HCT116 (cell line): ENCODE results near the gene ICAM1. TPM values are rescaled to one million over a fixed set of nuclear protein-coding genes. Genes with fewer than 3 reads are reported as not detected.

Source experiments
- ATAC-seq: fragments of 200-7000 bp; cut with Tn5 transposase; 2 replicates; pipeline ENCODE4 v1.9.1; 2020; ENCODE audit warnings: mild to moderate bottlenecking, moderate library complexity
- BruUV-seq: library from RNA; stranded (reverse); fragments of 400-500 nt; replicated peaks from 2 replicates; lab custom pipeline; 2021; lab: Mats Ljungman, UMichigan
- CTCF ChIA-PET: fragments of 300-600 bp; sonication (Branson Sonifier 250); formaldehyde crosslinking; loops from one replicate; lab custom pipeline; 2021; ENCODE audit warnings: antibody characterized with exemption; lab: Charles Lee
- POLR2A ChIA-PET: fragments of 300-600, 350-600 bp; sonication (Branson Sonifier 250); formaldehyde crosslinking; loops from one replicate; lab custom pipeline; 2021; ENCODE audit warnings: antibody characterized with exemption; lab: Charles Lee
- RAD21 ChIA-PET, 2 experiments: fragments of 300-600 bp; sonication (Branson Sonifier 250); formaldehyde crosslinking; loops; one replicate each; lab custom pipeline; 2023; ENCODE audit warnings: low total read pairs in 2 of 2; ENCODE audit not compliant: uncharacterized antibody in 2 of 2, unreplicated experiment in 2 of 2, low non-redundant PET in 1 of 2; lab: Charles Lee
- DNase-seq: peaks from one replicate; pipeline ENCODE4 v3.0.0-alpha.2; 2010; ENCODE audit warnings: low read depth, low spot score
- H2AFZ ChIP-seq: fragments of 200-600 bp; shearing (Covaris generic), sonication (generic); 2 replicates; pipeline ENCODE4 v1.6.1; 2017; ENCODE audit warnings: low read depth, mixed run types, mixed read lengths, antibody characterized with exemption, low read length; ENCODE audit not compliant: poor library complexity, severe bottlenecking
- H3K27ac ChIP-seq: 2 replicates; pipeline ENCODE4 v1.5.1; 2012; ENCODE audit warnings: low read depth, low read length
- H3K27me3 ChIP-seq: fragments of 200-600 bp; sonication (generic); 2 replicates; pipeline ENCODE4 v1.6.1; 2016; ENCODE audit warnings: mixed run types, low read length, mixed read lengths; ENCODE audit not compliant: insufficient read depth
- H3K36me3 ChIP-seq, 2 experiments: fragments of 200-500 bp in 1 of 2; fragments of 200-600 bp in 1 of 2; sonication (Bioruptor generic) in 1 of 2; sonication (generic) in 1 of 2; 2 replicates each; pipeline versions ENCODE4 v1.5.1 to v1.6.1; 2014 to 2016; ENCODE audit warnings: low read length in 2 of 2, inconsistent platforms in 1 of 2, mixed read lengths in 1 of 2, mixed run types in 1 of 2; ENCODE audit not compliant: insufficient read depth in 2 of 2, control insufficient read depth in 1 of 2
- H3K4me1 ChIP-seq, 2 experiments: fragments of 200-600 bp in 1 of 2; sonication (generic) in 1 of 2; 2 replicates each; pipeline versions ENCODE4 v1.5.1 to v1.6.1; 2012 to 2017; ENCODE audit warnings: low read length in 2 of 2, inconsistent platforms in 1 of 2, mild to moderate bottlenecking in 1 of 2, mixed read lengths in 1 of 2, mixed run types in 1 of 2, moderate library complexity in 1 of 2; ENCODE audit not compliant: insufficient read depth in 2 of 2, control insufficient read depth in 1 of 2
- H3K4me2 ChIP-seq: fragments of 200-600 bp; sonication (generic); 2 replicates; pipeline ENCODE4 v1.6.1; 2017; ENCODE audit warnings: mixed run types, low read length, mixed read lengths
- H3K4me3 ChIP-seq, 2 experiments: fragments of 200-600 bp in 1 of 2; sonication (generic) in 1 of 2; replicated peaks in 1 of 2; 2 replicates each; pipeline ENCODE4 v1.5.1; 2011 to 2016; ENCODE audit warnings: low read length in 2 of 2, control low read depth in 1 of 2, low read depth in 1 of 2, mild to moderate bottlenecking in 1 of 2, mixed read lengths in 1 of 2, mixed run types in 1 of 2
- H3K79me2 ChIP-seq: fragments of 200-600 bp; sonication (generic); 2 replicates; pipeline ENCODE4 v1.6.1; 2017; ENCODE audit warnings: mild to moderate bottlenecking, mixed run types, low read length, moderate library complexity, mixed read lengths; ENCODE audit not compliant: insufficient read depth
- H3K9ac ChIP-seq: fragments of 200-600 bp; sonication (generic); 2 replicates; pipeline ENCODE4 v1.6.1; 2016; ENCODE audit warnings: low read length, mixed read lengths
- H3K9me2 ChIP-seq: fragments of 200-600 bp; sonication (generic), shearing (Covaris generic); 2 replicates; pipeline ENCODE4 v1.6.1; 2017; ENCODE audit warnings: mixed run types, mild to moderate bottlenecking, moderate library complexity; ENCODE audit not compliant: insufficient read depth
- H3K9me3 ChIP-seq, 2 experiments: fragments of 200-500 bp in 1 of 2; fragments of 200-600 bp in 1 of 2; sonication (Bioruptor generic) in 1 of 2; sonication (generic) in 1 of 2; 2 replicates each; pipeline ENCODE4 v1.6.1; 2014 to 2017; ENCODE audit warnings: low read length in 2 of 2, mixed read lengths in 2 of 2, inconsistent platforms in 1 of 2, low read depth in 1 of 2, mild to moderate bottlenecking in 1 of 2, mixed run types in 1 of 2, moderate library complexity in 1 of 2; ENCODE audit not compliant: control insufficient read depth in 1 of 2, insufficient read depth in 1 of 2
- H4K20me1 ChIP-seq: fragments of 200-600 bp; sonication (generic), shearing (Covaris generic); 2 replicates; pipeline ENCODE4 v1.6.1; 2017; ENCODE audit warnings: mixed run types, mild to moderate bottlenecking, moderate library complexity; ENCODE audit not compliant: insufficient read depth
- CEBPB ChIP-seq: IDR thresholded peaks from 2 replicates; pipeline ENCODE4 v1.6.1; 2012; ENCODE audit warnings: low read depth
- EGR1 ChIP-seq: IDR thresholded peaks from 2 replicates; pipeline ENCODE4 v1.6.1; 2012; ENCODE audit warnings: low read depth
- ELF1 ChIP-seq: IDR thresholded peaks from 2 replicates; pipeline ENCODE4 v1.6.1; 2012; ENCODE audit warnings: low read depth, borderline replicate concordance
- EZH2 ChIP-seq: fragments of 200-600 bp; sonication (generic); IDR thresholded peaks from 2 replicates; pipeline ENCODE4 v1.6.1; 2017; ENCODE audit warnings: antibody characterized with exemption, mixed run types
- JUND ChIP-seq: IDR thresholded peaks from 2 replicates; pipeline ENCODE4 v1.6.1; 2012
- POLR2A ChIP-seq: IDR thresholded peaks from 2 replicates; pipeline ENCODE4 v1.7.0; 2011; ENCODE audit warnings: borderline replicate concordance; ENCODE audit not compliant: insufficient read depth, insufficient read length; ENCODE audit errors: extremely low read depth
- POLR2AphosphoS5 ChIP-seq: IDR thresholded peaks from 2 replicates; pipeline ENCODE4 v1.6.1; 2011; ENCODE audit warnings: mild to moderate bottlenecking, low read depth, low read length, moderate library complexity
- RAD21 ChIP-seq: IDR thresholded peaks from 2 replicates; pipeline ENCODE4 v1.6.1; 2012; ENCODE audit warnings: low read depth, mild to moderate bottlenecking
- SIN3A ChIP-seq: IDR thresholded peaks from 2 replicates; pipeline ENCODE4 v1.6.1; 2012; ENCODE audit warnings: low read depth
- SP1 ChIP-seq: IDR thresholded peaks from 2 replicates; pipeline ENCODE4 v1.6.1; 2012; ENCODE audit warnings: low read depth
- SRF ChIP-seq: IDR thresholded peaks from 2 replicates; pipeline ENCODE4 v1.6.1; 2012; ENCODE audit warnings: low read depth
- TCF7L2 ChIP-seq: IDR thresholded peaks from 2 replicates; pipeline ENCODE4 v1.7.0; 2011; ENCODE audit warnings: borderline replicate concordance, inconsistent platforms; ENCODE audit not compliant: insufficient read depth, insufficient read length; ENCODE audit errors: extremely low read depth
- YY1 ChIP-seq: IDR thresholded peaks from 2 replicates; pipeline ENCODE4 v1.6.1; 2011; ENCODE audit warnings: low read length, low read depth, moderate library complexity, mild to moderate bottlenecking; ENCODE audit not compliant: insufficient replicate concordance; ENCODE audit errors: extremely low read depth
- intact Hi-C: fragments of 100-400 bp; cut with micrococcal nuclease; formaldehyde crosslinking; loops from 2 replicates; pipeline ENCODE4 v1.10.0; 2022
- total RNA-seq: library from RNA; stranded (reverse); gene quantifications from one replicate; pipeline ENCODE4 v1.2.1, GENCODE V29; 2021; ENCODE audit not compliant: unreplicated experiment
- TF ChIP-seq, protein P1 (sequence below): IDR thresholded peaks from 2 replicates; pipeline ENCODE4 v1.6.1; 2012; ENCODE audit warnings: low read depth
- TF ChIP-seq, protein P2 (sequence below): IDR thresholded peaks from 2 replicates; pipeline ENCODE4 v1.6.1; 2011; ENCODE audit warnings: mild to moderate bottlenecking, low read length, moderate library complexity; ENCODE audit not compliant: insufficient replicate concordance; ENCODE audit errors: extremely low read depth
- TF ChIP-seq, protein P3 (sequence below), 3 experiments: fragments of 200-600 bp in 1 of 3; sonication (generic) in 1 of 3; IDR thresholded peaks in 2 of 3; conservative IDR thresholded peaks in 1 of 3; 2 replicates each; pipeline ENCODE4 v1.5.1; 2012 to 2017; ENCODE audit warnings: low read depth in 2 of 3, low read length in 2 of 3, antibody characterized with exemption in 1 of 3, borderline replicate concordance in 1 of 3, control low read depth in 1 of 3, mild to moderate bottlenecking in 1 of 3, mixed read lengths in 1 of 3, mixed run types in 1 of 3, moderate library complexity in 1 of 3; ENCODE audit not compliant: insufficient read depth in 1 of 3
- TF ChIP-seq, protein P4 (sequence below): IDR thresholded peaks from 2 replicates; pipeline ENCODE4 v1.6.1; 2012
- TF ChIP-seq, protein P5 (sequence below): IDR thresholded peaks from 2 replicates; pipeline ENCODE4 v1.6.1; 2012

The ICAM1 gene
- total RNA-seq, 1 experiment from 2014 or later: 5.0 TPM

DNA sequence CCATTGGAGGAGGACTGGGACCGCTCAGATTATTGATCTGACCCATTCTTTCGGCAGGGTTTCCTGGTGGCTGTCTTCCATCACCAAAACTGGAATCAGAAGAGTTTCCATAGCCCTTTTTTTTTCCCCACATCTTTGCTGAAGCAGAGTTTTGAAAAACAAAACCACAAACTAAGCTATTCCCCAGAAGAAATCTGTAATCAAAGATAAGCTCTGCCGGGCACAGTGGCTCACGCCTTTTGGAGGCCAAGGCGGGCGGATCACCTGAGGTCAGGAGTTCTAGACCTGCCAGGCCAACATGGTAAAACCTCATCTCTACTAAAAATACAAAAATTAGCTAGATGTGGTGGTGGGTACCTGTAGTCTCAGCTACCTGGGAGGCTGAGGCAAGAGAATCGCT lies 4.2 kb upstream of the ICAM1 start:
- TF ChIP-seq SRF: no peak
- TF ChIP-seq RAD21: no peak
- TF ChIP-seq SP1: no peak
- no peak for TF ChIP-seq TCF7L2
- TF ChIP-seq, protein P1, sequence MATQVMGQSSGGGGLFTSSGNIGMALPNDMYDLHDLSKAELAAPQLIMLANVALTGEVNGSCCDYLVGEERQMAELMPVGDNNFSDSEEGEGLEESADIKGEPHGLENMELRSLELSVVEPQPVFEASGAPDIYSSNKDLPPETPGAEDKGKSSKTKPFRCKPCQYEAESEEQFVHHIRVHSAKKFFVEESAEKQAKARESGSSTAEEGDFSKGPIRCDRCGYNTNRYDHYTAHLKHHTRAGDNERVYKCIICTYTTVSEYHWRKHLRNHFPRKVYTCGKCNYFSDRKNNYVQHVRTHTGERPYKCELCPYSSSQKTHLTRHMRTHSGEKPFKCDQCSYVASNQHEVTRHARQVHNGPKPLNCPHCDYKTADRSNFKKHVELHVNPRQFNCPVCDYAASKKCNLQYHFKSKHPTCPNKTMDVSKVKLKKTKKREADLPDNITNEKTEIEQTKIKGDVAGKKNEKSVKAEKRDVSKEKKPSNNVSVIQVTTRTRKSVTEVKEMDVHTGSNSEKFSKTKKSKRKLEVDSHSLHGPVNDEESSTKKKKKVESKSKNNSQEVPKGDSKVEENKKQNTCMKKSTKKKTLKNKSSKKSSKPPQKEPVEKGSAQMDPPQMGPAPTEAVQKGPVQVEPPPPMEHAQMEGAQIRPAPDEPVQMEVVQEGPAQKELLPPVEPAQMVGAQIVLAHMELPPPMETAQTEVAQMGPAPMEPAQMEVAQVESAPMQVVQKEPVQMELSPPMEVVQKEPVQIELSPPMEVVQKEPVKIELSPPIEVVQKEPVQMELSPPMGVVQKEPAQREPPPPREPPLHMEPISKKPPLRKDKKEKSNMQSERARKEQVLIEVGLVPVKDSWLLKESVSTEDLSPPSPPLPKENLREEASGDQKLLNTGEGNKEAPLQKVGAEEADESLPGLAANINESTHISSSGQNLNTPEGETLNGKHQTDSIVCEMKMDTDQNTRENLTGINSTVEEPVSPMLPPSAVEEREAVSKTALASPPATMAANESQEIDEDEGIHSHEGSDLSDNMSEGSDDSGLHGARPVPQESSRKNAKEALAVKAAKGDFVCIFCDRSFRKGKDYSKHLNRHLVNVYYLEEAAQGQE: no peak
- no peak for TF ChIP-seq POLR2AphosphoS5
- TF ChIP-seq SIN3A: no peak
- no peak for TF ChIP-seq YY1
- no peak for TF ChIP-seq POLR2A
- TF ChIP-seq, protein P2, sequence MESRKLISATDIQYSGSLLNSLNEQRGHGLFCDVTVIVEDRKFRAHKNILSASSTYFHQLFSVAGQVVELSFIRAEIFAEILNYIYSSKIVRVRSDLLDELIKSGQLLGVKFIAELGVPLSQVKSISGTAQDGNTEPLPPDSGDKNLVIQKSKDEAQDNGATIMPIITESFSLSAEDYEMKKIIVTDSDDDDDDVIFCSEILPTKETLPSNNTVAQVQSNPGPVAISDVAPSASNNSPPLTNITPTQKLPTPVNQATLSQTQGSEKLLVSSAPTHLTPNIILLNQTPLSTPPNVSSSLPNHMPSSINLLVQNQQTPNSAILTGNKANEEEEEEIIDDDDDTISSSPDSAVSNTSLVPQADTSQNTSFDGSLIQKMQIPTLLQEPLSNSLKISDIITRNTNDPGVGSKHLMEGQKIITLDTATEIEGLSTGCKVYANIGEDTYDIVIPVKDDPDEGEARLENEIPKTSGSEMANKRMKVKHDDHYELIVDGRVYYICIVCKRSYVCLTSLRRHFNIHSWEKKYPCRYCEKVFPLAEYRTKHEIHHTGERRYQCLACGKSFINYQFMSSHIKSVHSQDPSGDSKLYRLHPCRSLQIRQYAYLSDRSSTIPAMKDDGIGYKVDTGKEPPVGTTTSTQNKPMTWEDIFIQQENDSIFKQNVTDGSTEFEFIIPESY: no peak
- TF ChIP-seq, protein P3, sequence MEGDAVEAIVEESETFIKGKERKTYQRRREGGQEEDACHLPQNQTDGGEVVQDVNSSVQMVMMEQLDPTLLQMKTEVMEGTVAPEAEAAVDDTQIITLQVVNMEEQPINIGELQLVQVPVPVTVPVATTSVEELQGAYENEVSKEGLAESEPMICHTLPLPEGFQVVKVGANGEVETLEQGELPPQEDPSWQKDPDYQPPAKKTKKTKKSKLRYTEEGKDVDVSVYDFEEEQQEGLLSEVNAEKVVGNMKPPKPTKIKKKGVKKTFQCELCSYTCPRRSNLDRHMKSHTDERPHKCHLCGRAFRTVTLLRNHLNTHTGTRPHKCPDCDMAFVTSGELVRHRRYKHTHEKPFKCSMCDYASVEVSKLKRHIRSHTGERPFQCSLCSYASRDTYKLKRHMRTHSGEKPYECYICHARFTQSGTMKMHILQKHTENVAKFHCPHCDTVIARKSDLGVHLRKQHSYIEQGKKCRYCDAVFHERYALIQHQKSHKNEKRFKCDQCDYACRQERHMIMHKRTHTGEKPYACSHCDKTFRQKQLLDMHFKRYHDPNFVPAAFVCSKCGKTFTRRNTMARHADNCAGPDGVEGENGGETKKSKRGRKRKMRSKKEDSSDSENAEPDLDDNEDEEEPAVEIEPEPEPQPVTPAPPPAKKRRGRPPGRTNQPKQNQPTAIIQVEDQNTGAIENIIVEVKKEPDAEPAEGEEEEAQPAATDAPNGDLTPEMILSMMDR (IDR thresholded peaks at IDR 0.05 in 2 of 3, conservative IDR thresholded peaks at IDR 0.05 in 1 of 3; ENCODE audit: borderline replicate concordance in 1 of 3, insufficient read depth in 1 of 3, low read depth in 2 of 3, low read length in 2 of 3): no peak
- TF ChIP-seq, protein P4, sequence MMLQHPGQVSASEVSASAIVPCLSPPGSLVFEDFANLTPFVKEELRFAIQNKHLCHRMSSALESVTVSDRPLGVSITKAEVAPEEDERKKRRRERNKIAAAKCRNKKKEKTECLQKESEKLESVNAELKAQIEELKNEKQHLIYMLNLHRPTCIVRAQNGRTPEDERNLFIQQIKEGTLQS: no peak
- no peak for TF ChIP-seq JUND
- no peak for TF ChIP-seq EZH2
- TF ChIP-seq, protein P5, sequence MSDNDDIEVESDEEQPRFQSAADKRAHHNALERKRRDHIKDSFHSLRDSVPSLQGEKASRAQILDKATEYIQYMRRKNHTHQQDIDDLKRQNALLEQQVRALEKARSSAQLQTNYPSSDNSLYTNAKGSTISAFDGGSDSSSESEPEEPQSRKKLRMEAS: no peak
- no peak for TF ChIP-seq EGR1
- TF ChIP-seq CEBPB: no peak
- no peak for TF ChIP-seq ELF1
- Histone ChIP-seq H3K27me3 (no peaks in the 10 kb centered on the region), H3K27ac (no peak overlapping the region), H3K4me2 (no peak overlapping the region), H3K9me2 (no peaks in the 10 kb centered on the region), H3K9ac (no peak overlapping the region), H3K9me3 (no peaks in the 10 kb centered on the region), H3K36me3 (no peaks in the 10 kb centered on the region), H2AFZ (no peak overlapping the region), H3K79me2 (no peaks in the 10 kb centered on the region), H3K4me1 (peaks cover 11 to 24% of the 10 kb centered on the region in 2 experiments), H3K4me3 (no peak overlapping the region), H4K20me1 (no peaks in the 10 kb centered on the region)
- ATAC-seq (no peak), DNase-seq (no peak)
- ChIA-PET CTCF (interaction anchor here (2.0 to 7.2 kb wide), 2 partner anchors 7 to 122 kb away, joined by 12 to 131 read pairs; no protein-coding TSS in a partner anchor), RAD21 (no interaction called here), POLR2A (no interaction called here)
- no TSS peak for BruUV-seq
- intact Hi-C loops: no loop called here
